Nephron progenitor cell (in vitro differentiated cells): ENCODE results near the gene CHD5.

Experiments
- DNase-seq: peaks from one replicate; pipeline ENCODE4 v3.0.0; 2021
- H3K27ac Mint-ChIP-seq: 2 replicates; pipeline ENCODE4 v1.8.0; 2021; ENCODE audit warnings: mild to moderate bottlenecking, moderate library complexity, mixed read lengths
- H3K27me3 Mint-ChIP-seq: 2 replicates; pipeline ENCODE4 v1.8.0; 2021; ENCODE audit warnings: mild to moderate bottlenecking, low read depth, mixed read lengths; ENCODE audit not compliant: poor library complexity
- H3K36me3 Mint-ChIP-seq: 2 replicates; pipeline ENCODE4 v1.8.0; 2021; ENCODE audit warnings: low read depth, mixed read lengths
- H3K4me1 Mint-ChIP-seq: 2 replicates; pipeline ENCODE4 v1.8.0; 2021; ENCODE audit warnings: mixed read lengths
- H3K4me3 Mint-ChIP-seq: 2 replicates; pipeline ENCODE4 v1.8.0; 2021; ENCODE audit warnings: mild to moderate bottlenecking, moderate library complexity, mixed read lengths
- H3K9me3 Mint-ChIP-seq: 2 replicates; pipeline ENCODE4 v1.8.0; 2021; ENCODE audit warnings: mild to moderate bottlenecking, moderate library complexity, mixed read lengths
- CTCF ChIP-seq: fragments of 200-600 bp; sonication (generic); IDR thresholded peaks from 2 replicates; pipeline ENCODE4 v1.5.0; 2021; ENCODE audit warnings: antibody characterized with exemption

CHD5 gene

DNA sequence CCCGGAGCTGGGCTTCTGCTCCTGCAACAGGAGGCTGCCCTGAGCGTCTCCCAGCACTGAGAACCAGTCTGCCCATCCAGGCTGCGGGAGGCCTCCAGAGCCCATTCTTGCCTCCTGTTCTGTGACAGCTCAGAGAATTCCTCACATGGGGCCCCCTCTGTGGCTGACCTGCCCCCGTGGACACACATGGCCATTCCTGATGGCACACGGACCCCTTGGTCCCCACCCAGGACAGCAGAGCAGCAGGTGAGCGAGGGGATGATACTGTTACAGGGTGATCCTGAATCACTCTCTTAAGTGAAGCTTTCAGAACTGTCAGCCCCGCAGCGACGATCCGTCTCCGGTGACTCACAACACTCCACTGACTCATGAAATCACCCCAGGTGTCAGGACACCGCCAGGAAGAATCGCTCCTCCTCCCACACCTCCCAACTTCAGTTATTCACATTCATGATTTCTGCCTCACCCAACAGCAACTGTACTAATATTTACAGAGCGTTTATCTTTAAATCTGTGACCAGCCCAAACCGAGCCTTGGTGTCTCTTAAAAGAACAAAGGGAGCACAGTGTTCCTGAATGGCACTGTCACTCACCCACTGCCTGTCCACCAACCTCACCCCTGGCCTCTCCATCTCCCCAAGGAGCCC lies 22.5 kb downstream of the CHD5 start:
- H3K4me3 Mint-ChIP-seq, result no peak overlapping the region
- DNase-seq, result no peak
- H3K36me3 Mint-ChIP-seq, result no peaks in the 10 kb centered on the region
- TF ChIP-seq CTCF, result no peak
- H3K27ac Mint-ChIP-seq, result no peak overlapping the region
- H3K27me3 Mint-ChIP-seq, result peaks cover 43% of the 10 kb centered on the region
- H3K9me3 Mint-ChIP-seq, result no peaks in the 10 kb centered on the region
- peaks cover 12% of the 10 kb centered on the region for H3K4me1 Mint-ChIP-seq

GRCh38 chr1:6157132-6157527 lies 23.0 kb downstream of the CHD5 start:
- no peak overlapping the region for H3K4me3 Mint-ChIP-seq
- H3K27ac Mint-ChIP-seq, result no peak overlapping the region
- DNase-seq, result no peak
- no peaks in the 10 kb centered on the region for H3K36me3 Mint-ChIP-seq
- TF ChIP-seq CTCF, result no peak
- peaks cover 16% of the 10 kb centered on the region for H3K4me1 Mint-ChIP-seq
- peaks cover 40% of the 10 kb centered on the region for H3K27me3 Mint-ChIP-seq
- no peaks in the 10 kb centered on the region for H3K9me3 Mint-ChIP-seq

- peaks cover 32% of the 10 kb centered on the region for H3K27me3 Mint-ChIP-seq
- H3K4me1 Mint-ChIP-seq, result peaks cover 16% of the 10 kb centered on the region
- no peak overlapping the region for H3K27ac Mint-ChIP-seq
- no peak for TF ChIP-seq CTCF
- H3K9me3 Mint-ChIP-seq, result no peaks in the 10 kb centered on the region
- no peaks in the 10 kb centered on the region for H3K36me3 Mint-ChIP-seq
- no peak for DNase-seq
- no peak overlapping the region for H3K4me3 Mint-ChIP-seq
These were observed 25.4 kb downstream of the CHD5 start for GRCh38 chr1:6154525-6155319.

- Mint-ChIP-seq H3K4me3 (no peak overlapping the region), H3K27me3 (peaks cover 28% of the 10 kb centered on the region), H3K4me1 (peaks cover 18% of the 10 kb centered on the region), H3K27ac (peak overlapping the region; percentile 15), H3K36me3 (no peaks in the 10 kb centered on the region), H3K9me3 (no peaks in the 10 kb centered on the region)
- no peak for TF ChIP-seq CTCF
- no peak for DNase-seq
These were observed 27.2 kb downstream of the CHD5 start for GRCh38 chr1:6152882-6153281.

DNA sequence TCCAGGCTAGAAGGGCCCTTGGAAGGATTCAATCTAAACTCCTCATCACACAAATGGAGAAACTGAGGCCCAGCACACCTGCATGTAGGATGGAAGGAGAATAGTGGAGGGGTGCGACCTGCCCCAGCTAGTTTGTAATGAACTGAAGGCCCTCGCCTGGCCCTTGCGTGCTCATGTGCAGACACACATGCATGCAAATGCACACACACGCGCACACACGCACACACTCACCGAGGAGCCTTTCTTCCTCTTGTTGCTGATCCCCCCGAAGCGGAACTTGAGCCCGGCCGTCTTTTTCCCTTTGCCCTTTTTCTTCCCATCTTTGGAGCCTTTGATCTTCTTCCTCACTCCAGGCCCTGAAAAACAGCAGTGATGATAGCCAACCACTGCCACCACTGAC lies 27.9 kb downstream of the CHD5 start:
- H3K27me3 Mint-ChIP-seq, result peaks cover 31% of the 10 kb centered on the region
- no peaks in the 10 kb centered on the region for H3K9me3 Mint-ChIP-seq
- H3K36me3 Mint-ChIP-seq, result no peaks in the 10 kb centered on the region
- TF ChIP-seq CTCF, result no peak
- no peak overlapping the region for H3K27ac Mint-ChIP-seq
- H3K4me3 Mint-ChIP-seq, result no peak overlapping the region
- DNase-seq, result no peak
- peaks cover 12% of the 10 kb centered on the region for H3K4me1 Mint-ChIP-seq
